RKO (cell line): ENCODE results near the gene EYA4.

Source experiments
- DNase-seq: peaks from one replicate; pipeline ENCODE4 v3.0.0-alpha.2; 2016; ENCODE audit warnings: low spot score

The EYA4 gene

DNA sequence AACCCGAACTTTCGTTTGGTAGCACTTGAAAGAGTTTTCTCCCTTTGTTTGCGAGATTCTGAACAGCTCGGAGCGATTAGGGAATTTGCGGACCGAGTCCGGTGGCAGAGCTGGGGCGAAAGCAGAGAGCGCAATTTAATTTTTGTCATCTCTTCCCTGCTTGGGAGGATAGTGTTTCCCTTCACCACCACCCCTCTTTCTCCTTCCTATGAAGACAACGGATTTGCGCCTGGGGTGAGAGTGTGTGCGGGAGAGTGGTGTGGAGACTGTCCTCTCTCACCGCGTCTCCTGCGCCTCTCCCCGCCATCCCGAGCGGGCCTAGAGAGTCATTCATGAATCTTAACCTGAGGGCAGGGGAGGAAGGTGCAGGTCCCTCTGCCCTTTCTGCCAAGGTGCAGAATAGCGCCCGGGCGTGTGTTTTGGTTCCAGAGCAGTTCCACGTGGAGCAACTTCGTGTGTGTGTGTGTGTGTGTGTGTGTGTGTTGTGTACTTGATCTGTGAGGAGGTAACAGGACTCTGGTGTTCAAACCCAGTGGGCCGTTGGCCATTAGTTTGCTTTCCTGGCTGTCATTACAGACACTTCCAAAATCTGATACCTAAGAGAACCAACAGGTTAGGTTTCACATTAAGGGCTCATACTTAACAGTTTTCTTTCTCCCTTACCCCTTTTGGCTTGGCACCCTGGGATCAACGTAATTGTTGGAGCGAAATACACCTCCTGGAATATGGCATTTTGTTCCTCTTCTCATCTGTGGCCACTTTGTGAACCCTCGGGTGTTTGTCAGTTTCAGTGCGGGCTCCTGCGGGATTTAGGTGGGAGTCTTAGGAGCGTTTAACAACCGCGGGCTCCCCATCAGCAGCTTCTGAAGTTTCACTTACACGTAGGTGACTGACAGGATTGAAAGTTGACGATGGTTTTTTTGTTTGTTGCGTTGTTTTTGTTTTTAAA lies 1.8 kb downstream of the EYA4 start:
- DNase-seq, result no peak

DNA sequence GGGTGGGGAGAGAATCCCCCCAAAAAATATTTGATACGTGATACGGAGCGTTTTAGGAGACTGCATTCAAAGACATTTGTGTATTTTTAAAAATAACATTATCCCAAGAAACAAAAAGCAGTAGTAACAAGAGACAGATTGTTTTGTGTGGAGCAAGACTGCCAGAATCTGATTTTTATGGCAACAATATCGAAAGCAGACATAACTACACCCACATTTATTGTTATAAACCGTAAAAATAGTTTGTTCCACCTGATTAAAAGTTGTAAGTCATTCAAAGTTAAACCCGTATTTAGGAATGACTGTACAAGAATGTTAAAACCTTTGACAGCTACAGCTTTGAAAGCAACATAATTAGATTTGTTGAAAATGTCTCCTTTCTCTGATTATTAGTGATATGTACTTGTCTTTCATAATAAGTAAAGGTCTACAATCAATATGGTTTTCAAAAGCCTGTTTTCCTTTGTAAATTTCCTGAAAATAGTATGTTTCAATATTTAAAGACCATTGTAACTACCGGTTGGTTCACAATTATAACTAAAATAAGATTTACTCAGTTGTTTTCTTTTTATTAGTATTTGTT lies 2.7 kb downstream of the EYA4 start:
- no peak for DNase-seq

DNA sequence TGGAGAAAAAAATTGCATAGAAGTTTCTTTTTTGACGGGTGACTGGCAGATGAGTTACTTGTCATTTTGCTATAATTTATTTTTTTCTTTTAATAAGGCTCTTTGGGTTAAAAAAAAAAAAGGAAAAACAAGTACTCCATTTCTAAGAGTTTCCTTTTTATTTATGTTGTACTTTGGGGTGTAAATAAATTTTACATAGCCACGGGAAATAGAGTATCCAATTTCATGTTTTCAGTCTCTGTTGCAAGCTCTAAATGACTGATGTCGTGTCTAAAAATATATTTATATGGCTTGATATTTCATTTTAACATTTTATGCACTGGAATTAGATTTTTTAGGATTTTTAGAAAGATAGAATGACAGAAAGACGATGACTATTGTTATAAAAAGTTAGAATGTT lies 3.4 kb downstream of the EYA4 start:
- no peak for DNase-seq

DNA sequence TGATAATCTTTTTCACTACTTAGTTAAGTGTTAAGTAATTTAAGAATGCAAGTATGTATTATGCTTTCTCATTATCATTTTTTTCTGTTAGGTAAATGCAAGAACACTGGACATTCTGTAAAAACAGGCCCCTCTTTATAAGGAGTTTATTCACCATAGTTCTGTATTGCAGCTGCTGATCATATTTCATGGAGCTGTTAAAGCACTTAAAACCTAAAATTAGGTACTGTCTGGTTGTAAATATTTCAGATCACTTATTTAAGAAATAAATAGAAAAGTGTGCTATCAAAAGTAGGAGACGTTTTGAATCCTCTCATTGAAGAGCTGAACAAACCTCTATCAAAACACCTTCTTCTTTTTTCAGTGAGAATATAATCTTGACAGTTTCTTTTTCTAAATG lies 3.9 kb downstream of the EYA4 start:
- DNase-seq, result no peak

DNA sequence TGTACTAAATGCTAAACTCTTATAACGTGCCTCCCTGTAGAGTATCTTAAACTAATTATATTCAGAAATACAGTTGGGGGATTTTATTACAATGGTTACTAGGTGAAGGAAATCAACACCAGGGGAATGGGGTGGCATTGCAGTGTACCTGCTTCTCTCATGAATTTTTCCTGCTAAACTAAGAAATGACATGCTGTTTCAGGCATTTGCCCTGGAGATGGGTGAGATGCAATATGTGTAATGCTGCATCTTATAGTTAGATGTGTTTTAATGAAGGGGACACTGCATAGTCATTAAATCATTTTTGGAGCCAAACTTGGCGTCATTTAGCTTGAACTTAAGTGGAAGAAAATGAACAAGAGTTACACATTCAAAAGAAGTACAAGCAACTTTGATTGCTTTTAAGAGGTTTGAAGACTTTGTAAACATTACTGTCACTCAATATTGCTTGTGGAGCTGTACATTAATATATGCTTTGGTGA lies 4.3 kb downstream of the EYA4 start:
- DNase-seq, result no peak

DNA sequence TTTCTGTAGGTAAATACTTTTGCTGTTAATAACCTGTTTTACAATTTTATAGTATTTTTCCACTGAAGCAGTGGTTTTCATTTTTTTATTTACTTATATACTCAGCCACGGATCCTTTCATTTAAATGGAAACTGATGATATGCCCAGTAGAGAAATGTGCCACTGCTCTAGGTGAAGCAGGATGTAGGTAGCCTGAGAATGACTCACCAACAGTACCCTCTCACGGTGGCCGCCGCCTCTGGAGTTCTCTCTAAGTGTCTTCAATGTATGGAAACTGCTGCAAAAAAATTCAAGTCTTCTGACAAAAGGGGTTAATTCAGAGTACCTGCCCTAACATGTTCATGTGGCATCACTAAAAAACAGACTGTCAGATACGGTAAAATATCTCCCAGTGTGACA lies 6.4 kb downstream of the EYA4 start:
- no peak for DNase-seq

DNA sequence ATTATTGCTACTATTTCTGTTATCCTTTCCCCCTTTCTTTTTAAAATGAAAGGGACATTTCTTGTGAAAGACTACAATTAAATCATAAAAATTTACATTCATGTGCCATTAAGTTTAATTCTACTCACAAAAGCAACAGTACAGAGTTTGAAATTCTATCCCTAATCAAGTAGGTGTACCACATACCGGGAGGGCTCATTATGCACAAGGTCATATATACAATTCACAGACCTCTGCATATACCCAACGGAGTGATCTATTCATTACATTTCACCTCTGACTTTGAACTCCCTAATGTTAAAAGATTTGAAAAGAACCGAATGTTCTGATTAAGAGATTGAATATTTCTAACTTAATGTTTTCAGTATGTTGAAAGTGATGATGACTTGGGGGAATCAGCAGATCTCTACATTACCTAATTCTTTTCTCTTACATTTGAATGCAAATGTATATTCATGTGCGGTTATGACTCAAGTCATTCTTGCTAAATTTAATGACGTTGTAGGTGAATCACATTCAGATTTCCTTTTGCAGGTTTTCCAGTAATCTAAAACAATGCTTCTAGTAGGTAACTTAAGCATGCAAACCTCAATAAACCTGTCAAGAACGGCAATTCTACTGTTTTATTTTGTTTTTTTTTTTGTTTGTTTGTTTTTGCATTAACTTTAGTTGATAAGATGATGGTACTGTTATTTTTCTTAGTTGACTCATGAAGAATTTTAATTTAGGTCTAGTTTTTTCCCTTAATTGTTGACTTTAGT lies 7.3 kb downstream of the EYA4 start:
- peak; percentile 36 for DNase-seq

DNA sequence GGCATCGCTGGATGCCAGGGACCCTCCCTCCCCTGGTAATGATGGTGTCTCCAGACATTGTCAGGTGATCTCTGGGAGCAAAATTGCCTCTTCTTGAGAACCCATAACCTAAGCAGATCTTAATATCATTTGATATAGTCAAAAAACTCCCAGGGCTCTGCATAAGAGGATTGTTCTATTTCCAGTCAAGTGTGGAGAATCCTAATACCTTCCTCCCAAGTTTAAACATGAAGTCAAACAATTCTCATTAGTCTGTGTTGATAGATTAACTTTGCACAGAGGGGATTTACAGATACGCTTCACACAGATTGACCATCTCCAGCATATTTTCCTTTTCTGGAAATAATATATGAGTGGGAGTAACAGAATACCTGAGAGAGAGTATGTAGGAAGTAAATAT lies 10.5 kb downstream of the EYA4 start:
- no peak for DNase-seq

DNA sequence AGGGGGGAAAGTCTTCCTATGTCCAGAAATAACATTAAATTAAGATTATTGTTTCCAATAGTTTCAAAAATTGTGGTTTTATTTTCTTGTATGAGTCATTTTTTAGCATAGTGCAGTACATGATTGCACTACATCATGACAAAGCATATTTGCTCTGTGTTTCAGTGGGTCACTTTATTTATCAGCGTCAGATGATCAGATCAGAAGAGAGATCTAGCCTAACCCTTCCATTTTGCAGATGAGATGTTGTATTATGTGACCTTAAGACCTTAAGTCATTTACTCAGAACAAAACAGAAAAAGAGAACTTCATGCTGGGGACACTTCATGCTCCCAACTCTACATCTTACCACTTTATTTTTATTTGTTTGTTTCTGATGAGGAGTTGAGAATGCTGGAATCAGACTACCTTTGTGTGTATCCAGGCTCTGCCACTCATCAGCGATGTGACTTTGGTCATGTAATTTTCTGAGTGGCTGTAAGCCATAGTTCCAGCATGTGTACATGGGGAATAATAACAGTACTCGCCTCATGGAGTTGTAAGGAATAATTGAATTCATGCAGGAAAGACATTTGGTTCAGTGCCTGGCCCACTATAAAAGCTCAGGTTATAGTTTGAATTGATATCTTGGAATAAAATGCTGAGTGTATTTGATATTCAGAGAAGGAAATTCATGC lies 13.5 kb downstream of the EYA4 start:
- peak; percentile 8 for DNase-seq

DNA sequence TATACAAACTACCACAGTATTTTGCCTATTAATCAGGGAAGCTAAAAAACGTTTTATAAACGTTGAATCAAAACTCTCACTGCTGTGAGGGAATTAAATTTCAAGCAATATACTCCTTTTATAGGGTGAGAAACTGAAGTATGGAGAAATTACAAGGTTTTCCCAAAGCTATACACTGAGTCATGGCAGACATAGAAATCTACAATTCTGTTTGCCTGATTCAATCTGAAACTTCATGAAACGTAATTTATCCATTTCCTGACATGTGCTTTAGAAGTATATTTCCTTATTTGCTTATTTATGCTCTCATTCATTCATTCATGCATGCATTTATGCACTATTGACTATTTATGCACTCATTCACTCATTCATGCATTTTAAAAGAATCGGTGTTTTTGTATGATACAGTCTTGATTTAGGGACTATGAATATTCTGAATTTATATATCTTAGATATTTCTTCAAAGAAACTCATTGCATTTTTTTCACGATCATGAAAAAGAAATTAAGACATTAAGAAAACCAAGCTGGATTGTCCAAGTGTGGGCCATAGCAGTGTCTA lies 16.5 kb downstream of the EYA4 start:
- DNase-seq, result no peak

DNA sequence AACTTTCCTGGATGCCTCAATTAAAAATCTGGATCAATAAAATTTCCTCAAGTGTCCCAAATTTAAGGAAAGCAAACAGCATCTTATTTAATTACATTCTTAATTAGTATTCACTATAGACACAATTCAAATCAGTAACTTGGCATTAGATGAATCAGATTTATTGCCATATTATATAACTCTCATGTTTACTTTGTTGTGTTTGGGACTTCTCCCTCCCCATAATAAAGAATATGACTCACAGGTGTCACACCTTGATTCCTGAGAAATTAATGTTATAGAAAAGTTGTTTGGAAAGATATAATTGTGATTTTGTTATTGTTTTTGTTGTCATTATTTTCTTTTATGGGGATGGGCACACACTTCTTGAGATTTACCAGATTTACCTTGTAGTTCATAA lies 18.4 kb downstream of the EYA4 start:
- DNase-seq, result no peak

DNA sequence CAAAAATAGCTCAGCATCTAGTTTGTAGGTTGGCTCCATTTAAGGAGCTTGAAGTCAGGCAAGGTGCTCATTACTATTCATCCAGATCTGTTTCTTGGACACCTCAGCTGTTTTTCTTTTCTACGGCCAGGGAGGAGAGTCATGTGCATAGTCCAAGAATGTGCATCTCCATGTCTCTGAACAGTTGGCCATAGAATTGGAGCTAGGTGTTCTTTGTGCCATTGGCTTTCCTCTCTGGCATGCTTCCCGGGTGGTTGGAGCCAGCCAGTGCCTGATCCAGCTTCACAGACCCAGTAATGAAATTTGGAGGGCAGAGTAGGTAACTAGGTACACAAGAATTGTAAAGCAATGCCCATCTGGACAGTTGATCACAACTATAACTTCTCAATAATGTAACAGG lies 21.6 kb downstream of the EYA4 start:
- DNase-seq, result no peak

DNA sequence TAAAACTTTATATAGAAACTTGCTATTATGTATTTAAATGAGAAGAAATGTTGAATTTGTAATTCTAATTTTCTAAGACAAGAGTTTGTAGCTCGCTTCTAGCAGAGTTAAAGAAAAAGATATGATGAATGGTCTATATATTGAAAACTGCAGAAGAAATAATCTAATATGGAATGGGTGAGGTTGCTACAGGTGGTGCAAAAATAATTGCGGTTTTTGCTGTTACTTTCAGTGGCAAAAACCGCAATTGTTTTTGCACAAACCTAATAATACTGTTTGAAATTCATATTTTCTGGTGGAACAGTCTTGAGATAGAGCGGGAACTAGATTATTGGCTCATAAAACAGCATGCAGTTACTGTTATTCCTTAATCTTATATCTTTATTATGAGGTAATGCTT lies 23.9 kb downstream of the EYA4 start:
- no peak for DNase-seq

DNA sequence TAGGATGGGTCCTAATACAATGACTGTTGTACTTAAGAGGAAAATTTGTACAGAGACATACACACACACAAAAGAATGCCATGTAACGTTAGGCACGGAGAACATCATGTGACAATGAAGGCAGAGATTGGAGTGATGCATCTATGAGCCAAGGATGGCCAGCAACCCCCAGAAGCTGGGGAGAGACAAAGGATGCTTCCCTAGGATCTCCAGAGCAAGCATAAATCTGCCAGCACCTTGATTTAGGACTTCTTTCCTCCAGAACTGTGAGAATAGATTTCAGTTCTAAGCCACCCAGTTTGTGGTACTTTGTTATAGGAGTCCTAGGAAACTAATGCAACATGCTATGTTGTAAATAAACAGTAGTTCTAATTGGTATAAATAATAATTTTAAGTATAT lies 25.0 kb downstream of the EYA4 start:
- no peak for DNase-seq

DNA sequence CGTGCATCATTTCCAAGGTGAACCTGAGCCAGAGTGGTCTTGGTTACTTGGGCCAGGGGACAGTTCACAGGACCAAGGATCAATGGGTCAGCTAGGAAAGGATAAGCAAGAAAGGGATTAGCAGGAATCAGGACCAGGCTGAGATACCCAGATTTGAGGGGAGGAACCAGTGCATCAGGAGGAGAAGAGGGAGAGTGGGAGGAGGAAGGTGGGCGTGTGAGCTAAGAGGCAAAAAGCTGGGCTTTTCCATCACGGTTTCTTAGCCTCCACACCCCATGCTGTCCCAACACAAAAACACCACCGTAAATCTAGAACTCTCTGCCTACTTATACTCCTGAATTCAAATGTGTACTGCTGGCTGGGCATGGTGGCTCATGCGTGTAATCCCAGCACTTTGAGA lies 27.5 kb downstream of the EYA4 start:
- DNase-seq, result no peak

DNA sequence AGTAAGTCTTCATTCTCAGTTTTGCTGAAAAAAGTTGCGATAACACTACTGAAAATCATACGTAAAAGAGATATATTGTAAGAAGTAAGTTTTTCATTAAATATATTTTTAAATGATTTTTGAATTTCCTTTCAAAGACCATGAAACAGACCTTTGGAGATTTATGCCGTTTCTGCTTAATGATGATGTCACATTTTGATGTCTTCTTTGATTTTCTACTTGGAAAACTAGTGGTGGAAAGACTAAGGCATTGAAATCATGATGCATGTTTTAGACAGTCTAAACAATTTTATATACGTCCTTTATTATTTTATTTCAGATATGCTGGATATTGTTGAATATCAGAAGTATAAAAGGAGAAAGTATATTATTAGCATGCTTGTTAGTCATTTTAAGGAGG lies 33.7 kb downstream of the EYA4 start:
- DNase-seq, result no peak

DNA sequence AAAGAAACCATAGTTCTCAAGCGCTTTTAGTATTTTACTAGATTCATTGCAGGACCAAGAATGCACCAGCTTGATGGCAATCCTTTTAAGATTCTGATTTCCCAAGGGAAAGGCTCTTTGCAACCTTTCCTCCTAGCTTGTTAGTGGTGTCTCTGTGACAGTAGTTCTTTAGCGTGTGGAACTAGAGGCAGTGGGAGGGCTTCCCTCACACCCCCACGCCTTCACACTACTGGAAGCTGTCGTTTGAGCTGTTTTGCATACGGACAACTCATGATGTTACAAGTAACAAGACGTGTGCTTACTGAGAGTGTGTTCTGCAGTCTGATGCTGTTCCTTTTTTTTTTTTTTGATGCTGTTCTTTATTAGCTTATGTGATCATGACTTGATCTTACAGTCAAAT lies 34.1 kb downstream of the EYA4 start:
- DNase-seq, result no peak

DNA sequence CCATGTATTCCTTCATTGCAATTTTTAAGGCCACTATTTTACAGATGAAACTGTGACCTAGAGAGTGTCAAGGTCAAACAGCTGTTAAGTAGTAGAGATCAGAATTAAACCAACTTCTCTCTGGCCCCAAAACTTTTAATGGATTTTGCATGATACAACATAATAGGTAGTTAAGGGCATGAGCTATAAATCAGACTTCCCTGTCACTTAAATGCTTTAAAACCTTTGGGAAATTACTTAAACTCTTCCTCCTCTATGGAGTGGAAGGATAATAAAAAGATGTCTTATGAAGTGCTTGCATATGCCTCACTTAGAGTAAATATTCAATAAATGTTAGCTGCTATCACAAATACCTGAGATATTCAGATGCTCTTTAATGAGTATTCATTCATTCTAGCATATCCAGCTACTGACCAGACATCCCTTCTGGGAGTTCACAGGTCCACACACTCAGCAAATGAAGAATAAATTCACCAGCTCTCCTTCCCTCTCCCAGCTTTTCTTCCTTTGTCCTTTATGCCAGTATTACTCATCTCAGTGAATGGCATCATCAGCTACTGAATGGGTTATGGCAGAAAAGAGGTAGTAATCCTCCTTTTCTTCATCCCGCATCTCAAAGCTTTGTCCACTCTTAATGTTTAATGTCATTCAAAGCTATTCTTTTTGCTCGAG lies 36.2 kb downstream of the EYA4 start:
- DNase-seq, result no peak

DNA sequence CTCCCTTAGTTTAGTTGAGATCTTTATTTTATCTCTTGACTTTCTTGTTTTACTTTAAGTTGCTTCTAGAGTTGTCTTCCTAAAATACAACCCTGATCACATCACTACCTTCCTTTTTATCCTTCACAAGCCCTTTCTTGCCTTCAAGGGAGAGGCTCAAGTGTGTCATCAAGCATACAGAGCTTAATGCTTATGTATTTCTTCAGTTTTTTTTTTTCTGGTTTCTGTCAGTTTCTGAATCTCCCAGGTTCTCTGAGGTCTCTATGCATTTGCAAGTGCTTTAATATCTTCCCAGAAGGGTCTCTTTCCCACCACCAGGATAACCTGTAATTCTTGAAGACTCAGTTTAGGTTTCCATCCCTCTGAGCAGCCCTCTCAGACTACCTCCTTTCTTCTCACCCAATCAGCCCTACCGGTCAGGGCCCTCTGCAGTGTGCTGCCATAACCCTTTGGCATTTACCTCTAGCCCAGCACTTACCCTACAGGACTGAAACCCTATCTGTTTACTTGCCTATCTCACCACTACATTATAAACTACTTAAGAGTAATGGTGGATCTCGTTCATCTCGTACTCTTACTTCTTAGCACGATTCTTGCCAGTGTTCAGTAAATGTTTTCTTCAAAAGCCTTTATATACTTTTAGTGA lies 36.9 kb downstream of the EYA4 start:
- DNase-seq, result no peak

DNA sequence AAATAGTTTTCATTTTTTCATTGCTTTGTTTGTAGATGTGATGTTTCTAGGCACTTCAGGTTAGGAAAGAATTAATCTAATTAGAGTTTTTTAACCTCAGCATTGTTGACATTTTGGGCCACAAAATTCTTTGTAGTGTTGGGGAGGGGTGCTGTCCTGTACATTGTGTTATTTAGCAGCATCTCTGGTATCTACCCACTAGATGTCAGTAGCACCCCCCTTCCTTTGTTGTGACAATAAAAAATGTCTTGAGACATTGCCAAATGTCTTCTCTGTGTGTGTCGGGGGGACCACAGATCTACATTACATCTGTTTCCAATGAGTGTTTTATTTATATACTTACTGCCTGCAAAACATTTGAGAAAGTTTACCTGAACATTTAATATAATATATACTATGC lies 45.6 kb downstream of the EYA4 start:
- peak; percentile 22 for DNase-seq

DNA sequence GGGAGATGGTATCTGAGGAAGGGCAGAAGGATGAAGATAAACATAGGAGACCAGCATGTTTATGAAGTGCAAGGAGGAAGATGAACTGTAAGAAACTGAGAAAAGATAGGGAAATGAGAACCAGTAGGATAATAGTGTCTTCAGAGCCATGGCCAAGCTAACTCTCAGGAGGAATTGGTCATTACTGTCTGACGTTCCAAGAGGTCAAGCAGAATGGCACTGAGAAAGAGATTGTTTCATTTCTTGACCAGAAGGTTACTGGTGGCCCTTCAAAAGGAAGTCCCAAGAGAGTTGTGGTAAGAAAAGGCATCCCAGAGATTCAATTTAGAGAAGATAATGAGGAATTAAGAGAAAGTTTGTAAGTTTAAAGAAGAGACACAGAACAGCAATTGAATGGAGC lies 47.5 kb downstream of the EYA4 start:
- no peak for DNase-seq
